ENCODE measurements around the gene CRYBG2. TPM values are rescaled to one million over a fixed set of nuclear protein-coding genes. Genes with fewer than 3 reads are reported as not detected.
A peak's percentile ranks its signal among the peaks of the same experiment; 100 is the strongest.

The CRYBG2 gene
- total and polyA plus RNA-seq, 2 of the 8 experiments (the other 6 are each of a cell fraction or from before 2014, with no cell fraction given) = 14.2 to 17.0 TPM

- Histone ChIP-seq H3K4me3 (ENCODE audit: extremely low read depth in 1 of 4, insufficient read depth in 2 of 4, low read depth in 3 of 4, low read length in 4 of 4) (no peak overlapping the region), H4K20me1 (replicated peaks in 1 of 2; ENCODE audit: control insufficient read depth in 1 of 2, insufficient read depth in 2 of 2, low read length in 2 of 2) (no peaks in the 10 kb centered on the region), H4K8ac (ENCODE audit: extremely low read depth, insufficient read depth, low read length) (no peak overlapping the region), H2BK15ac (ENCODE audit: low read length) (no peak overlapping the region), H3K27me3 (replicated peaks in 1 of 4; ENCODE audit: control insufficient read depth in 3 of 4, extremely low read depth in 1 of 4, insufficient read depth in 3 of 4, low read length in 3 of 4) (no peaks in the 10 kb centered on the region), H3K4ac (replicated peaks; ENCODE audit: insufficient read length, low read depth, low read length) (no peak overlapping the region), H3K9me3 (ENCODE audit: insufficient read depth in 2 of 2, low read depth in 1 of 2, low read length in 1 of 2) (no peaks in the 10 kb centered on the region), H2BK5ac (ENCODE audit: low read depth, low read length) (no peak overlapping the region), H3K23me2 (ENCODE audit: low read depth, low read length) (no peaks in the 10 kb centered on the region; the same call in 1 of the 2 replicates), H3K56ac (replicated peaks; ENCODE audit: insufficient read length, low read depth, low read length) (no peak overlapping the region), H3K23ac (ENCODE audit: insufficient read length) (no peak overlapping the region), H3K4me1 (replicated peaks in 1 of 4; ENCODE audit: control insufficient read depth in 3 of 4, insufficient read depth in 4 of 4, low read length in 3 of 4) (no peaks in the 10 kb centered on the region), H3K79me1 (ENCODE audit: low read depth, low read length) (no peaks in the 10 kb centered on the region), H3K4me2 (ENCODE audit: insufficient read depth in 1 of 2, low read depth in 2 of 2, low read length in 2 of 2) (no peak overlapping the region), H3K36me3 (ENCODE audit: control insufficient read depth in 2 of 4, insufficient read depth in 4 of 4, low read length in 3 of 4) (no peaks in the 10 kb centered on the region), H2BK120ac (replicated peaks; ENCODE audit: low read depth, low read length) (no peak overlapping the region), H2BK20ac (ENCODE audit: low read length) (no peak overlapping the region), H3K14ac (ENCODE audit: insufficient read length) (no peak overlapping the region), H2AFZ (ENCODE audit: low read length) (0 out of 2 replicates have a peak overlapping the region, but pooled peaks have one; percentile 44), H3K27ac (ENCODE audit: low read depth, low read length) (no peak overlapping the region), H4K5ac (ENCODE audit: insufficient read length, low read depth, low read length) (no peak overlapping the region), H2AK5ac (ENCODE audit: low read depth, low read length) (no peak overlapping the region), H4K91ac (replicated peaks; ENCODE audit: insufficient read length, low read length) (no peak overlapping the region), H3K18ac (ENCODE audit: extremely low read depth, low read length) (no peak overlapping the region), H2BK12ac (ENCODE audit: low read depth, low read length) (no peak overlapping the region), H3K79me2 (ENCODE audit: control insufficient read depth in 1 of 2, insufficient read depth in 2 of 2, low read length in 2 of 2) (no peaks in the 10 kb centered on the region), H3K9ac (replicated peaks in 1 of 4; ENCODE audit: extremely low read depth in 1 of 4, low read depth in 3 of 4, low read length in 3 of 4) (no peak overlapping the region)
- FAIRE-seq (no peak), DNase-seq (ENCODE audit: low read depth in 1 of 2, low spot score in 2 of 2) (no peak)
- CTCF ChIA-PET (ENCODE audit: partially characterized antibody) = interaction anchor here (0.8 to 2.1 kb wide), 6 partner anchors 9 to 167 kb away, joined by 3 to 7 read pairs (median 5); partner anchors contain the start of genes CEP85 and LIN28A
- WGBS, 2 experiments (ENCODE audit: extremely low coverage in 1 of 2, insufficient coverage in 1 of 2, insufficient read length in 1 of 2, insufficient replicate concordance in 2 of 2, low coverage in 1 of 2, low lambda C conversion rate in 2 of 2, missing lambda C conversion rate in 1 of 2) = 91% methylated on average over 3 of the region's 3 CpGs; no CpG with 5 or more reads in 1 of the 2 experiments
- TF ChIP-seq CBX8 (IDR thresholded peaks at IDR 0.05; ENCODE audit: borderline replicate concordance, low read depth, low read length) (no peak), SIRT6 (IDR thresholded peaks at IDR 0.05; ENCODE audit: low read length) (no peak), SP2 (IDR thresholded peaks at IDR 0.05; ENCODE audit: low read length) (no peak), SP4 (IDR thresholded peaks at IDR 0.05; ENCODE audit: low read length) (no peak), HDAC2 (IDR thresholded peaks at IDR 0.05; ENCODE audit: borderline replicate concordance in 1 of 2, low read depth in 2 of 2, low read length in 2 of 2) (no peak), EP300 (IDR thresholded peaks at IDR 0.05; ENCODE audit: borderline replicate concordance in 1 of 2, low read depth in 2 of 2, low read length in 2 of 2) (no peak), BCL11A (IDR thresholded peaks at IDR 0.05; ENCODE audit: low read depth in 2 of 2, low read length in 2 of 2) (no peak)
- POLR2A ChIA-PET (ENCODE audit: partially characterized antibody) = interaction anchor here (0.6 to 15.3 kb wide), 3 partner anchors 9 to 424 kb away, joined by 4 to 166 read pairs (median 95); partner anchors contain the start of gene LIN28A
Observed at GRCh38 chr1:26401891-26402290, 48.0 kb upstream of the CRYBG2 start.
